Activated naive CD4-positive, alpha-beta T cell treated with anti-CD3 and anti-CD28 coated beads, Interleukin-2, amount 50 U/mL, for 16 hours (primary cell): Measurements from ENCODE around the gene ACAN.
A peak's percentile ranks its signal among the peaks of the same experiment; 100 is the strongest.
"Not testable (repeated sequence)": the region's sequence is repeated elsewhere in the genome, so short reads cannot be mapped to it uniquely, and the experiment has no call there.

ENCODE experiments used
- DNase-seq: peaks from one replicate; pipeline ENCODE4 v3.0.0-alpha.2; 2020

The ACAN gene

GRCh38 chr15:88904624-88905327, 101.5 kb downstream of the ACAN start:
- peak; percentile 91 for DNase-seq

GRCh38 chr15:88905576-88905975, 102.3 kb downstream of the ACAN start:
- no peak for DNase-seq

GRCh38 chr15:88906130-88906529, 102.9 kb downstream of the ACAN start:
- no peak for DNase-seq

GRCh38 chr15:88906551-88906950, 103.3 kb downstream of the ACAN start:
- no peak for DNase-seq

DNA sequence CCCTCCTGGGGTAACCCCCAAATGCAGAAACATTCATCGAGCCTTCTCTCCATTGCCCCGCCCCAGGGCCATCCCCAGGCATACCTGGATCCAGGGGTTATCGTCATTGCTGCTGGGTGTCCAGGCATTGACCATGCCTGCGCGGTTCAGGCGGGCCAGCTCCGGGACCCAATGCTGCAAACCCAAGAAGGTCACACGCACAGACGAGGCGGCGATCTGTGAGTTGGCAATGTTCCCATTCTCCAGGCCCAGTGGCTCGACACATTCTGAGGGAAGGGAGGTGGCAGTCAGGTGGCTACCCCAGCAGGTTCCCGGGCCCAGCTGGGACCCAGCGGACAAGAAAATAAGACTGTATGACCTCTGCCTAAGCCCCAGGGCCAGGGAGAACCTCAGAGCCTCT, 103.9 kb downstream of the ACAN start:
- no peak for DNase-seq

DNA sequence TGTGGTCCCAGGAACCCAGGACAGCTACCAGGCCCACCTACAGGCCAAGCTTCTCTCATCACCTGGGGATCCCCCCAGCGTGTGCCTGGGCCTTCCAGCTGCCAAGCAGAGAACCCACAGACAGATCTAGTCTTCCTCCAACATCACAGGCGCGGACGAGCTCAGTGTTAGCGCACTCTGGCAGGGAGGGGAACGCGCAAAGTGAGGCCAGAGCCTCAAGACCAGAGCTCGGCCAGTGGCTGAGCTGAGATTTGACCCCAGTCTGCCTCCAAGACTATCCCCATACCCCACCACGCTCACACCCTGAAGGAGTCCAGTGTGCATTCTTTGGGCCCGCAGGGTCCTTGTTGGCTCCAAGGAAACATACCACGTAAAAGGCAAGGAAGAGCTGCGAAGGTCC, 104.9 kb downstream of the ACAN start:
- DNase-seq, result no peak

DNA sequence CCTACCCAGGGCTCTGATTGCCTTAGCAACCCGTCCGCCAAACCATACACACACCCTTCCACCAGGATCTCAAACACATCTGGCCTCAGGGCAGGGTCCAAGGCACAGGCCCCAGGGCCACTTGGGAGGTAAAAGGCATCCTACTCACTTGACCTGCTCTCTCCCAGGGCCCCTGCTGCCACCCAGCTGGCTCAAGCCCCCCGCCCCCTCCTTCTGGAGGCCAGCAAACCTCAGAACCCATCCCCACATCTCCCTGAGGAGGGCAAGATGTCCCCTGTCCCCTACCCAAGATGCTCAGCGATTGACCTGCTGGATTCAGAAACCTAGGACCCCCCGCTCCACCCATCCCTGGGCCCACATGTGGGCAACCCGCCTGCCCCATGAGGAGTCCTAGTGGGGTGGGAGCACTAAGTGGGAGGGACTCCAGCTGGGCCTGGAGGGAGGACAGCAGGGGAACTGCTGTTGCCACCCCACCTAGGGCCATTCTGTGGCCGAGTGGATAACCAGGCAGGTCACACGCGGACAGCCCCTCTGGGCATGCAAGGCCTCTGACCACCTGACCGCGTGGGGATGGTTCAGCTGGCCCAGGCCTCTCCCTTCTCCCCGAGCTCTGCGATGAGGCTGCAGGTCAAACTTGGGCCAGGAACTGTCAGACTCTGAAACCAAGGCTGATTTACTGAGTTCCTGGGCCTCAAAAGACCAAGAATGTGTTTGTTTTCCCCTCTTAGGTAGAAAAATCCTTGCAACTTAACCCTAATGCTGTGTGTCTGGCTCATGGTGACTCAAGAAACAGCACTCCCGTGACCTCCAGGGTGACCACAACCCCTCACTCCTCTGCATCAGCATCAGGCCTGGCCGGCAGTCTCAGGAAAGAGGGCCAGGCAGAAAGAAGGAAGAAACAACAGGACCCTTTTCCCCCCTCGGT, 105.7 kb downstream of the ACAN start:
- DNase-seq, result no peak

DNA sequence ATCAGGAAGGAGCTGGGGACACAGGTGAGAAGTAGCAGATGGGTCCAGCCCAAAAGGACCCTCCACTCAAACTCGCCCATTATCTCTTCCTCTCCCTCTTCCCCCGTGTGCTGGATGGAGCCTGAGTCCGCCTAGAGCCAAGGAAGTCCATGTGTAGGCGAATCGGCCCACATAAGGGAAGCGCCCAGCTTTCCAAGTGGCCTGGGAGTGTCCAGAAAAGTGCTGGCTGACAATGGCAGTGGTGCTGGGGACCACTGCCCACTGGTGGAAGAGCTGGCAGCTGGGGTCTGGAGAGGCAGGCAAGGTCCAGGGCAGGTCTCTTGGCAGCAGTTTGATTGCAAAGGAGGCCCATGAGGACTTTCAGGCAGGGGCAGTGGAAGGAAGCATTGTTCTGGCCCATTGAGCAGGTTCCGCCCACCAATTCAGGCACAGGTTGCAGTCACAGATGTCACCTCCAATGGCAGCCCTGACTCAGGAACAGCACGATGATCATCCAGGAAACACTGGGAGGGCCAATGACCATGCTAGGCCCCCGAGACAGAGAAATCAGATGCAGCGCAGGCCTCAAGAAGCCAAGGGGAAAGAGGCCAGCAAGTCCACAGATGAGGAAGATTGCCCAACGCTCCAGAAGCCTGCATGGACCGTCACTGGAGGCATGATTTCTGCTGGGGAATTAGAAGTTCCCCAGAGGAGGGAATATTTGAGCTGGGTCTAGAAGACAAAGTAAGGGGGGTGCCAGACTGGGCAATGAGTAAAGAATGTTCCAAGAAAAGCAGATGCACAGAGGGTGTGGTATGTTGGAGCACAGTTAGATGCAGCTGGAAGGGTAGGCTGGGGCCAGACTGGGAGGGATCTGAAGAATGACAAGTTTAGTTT, 107.0 kb downstream of the ACAN start:
- DNase-seq, result no peak

DNA sequence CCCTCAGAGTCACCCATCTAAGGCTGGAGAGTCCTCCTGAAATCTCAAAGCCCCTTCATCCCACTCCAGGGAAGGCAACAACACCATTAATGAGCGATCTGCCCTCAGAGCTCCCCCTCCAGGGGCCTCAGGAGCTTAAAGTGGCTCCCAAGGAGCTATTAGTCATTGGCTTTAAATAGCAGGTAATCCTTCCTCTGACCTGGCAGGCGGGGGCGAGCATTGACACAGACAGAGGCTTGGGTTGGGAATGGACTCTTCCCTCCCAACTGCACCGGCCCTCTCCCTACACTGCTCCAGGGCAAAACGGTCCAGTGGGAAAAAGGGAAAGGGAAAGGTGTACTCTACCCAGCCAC, 108.5 kb downstream of the ACAN start:
- DNase-seq, result no peak

- no peak for DNase-seq
Observed at GRCh38 chr15:88912500-88912921, 109.3 kb downstream of the ACAN start.

- peak; percentile 77 for DNase-seq
Observed at GRCh38 chr15:88913017-88913849, 110.0 kb downstream of the ACAN start, which contains the start of gene MFGE8. TSS of gene MFGE8 (minus strand) at chr15:88913379. CDS start at chr15:88913319, 60 bp downstream.

- DNase-seq, result no peak
Observed at GRCh38 chr15:88913850-88914169, 110.6 kb downstream of the ACAN start.

DNA sequence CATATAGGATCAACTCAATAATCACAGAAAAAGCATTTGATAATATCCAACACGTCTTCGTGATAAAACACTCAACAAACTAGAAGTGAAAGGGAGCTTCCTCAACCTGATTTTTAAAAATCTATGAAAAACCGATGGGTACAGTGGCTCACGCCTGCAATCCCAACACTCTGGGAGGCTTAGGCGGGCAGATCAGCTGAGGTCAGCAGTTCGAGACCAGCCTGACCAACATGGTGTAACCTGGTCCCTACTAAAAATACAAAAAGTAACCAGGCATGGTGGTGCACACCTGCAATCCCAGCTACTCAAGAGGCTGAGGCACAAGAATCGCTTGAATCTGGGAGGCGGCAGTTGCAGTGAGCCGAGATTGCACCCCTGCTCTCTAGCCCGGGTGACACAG, 112.1 kb downstream of the ACAN start:
- no peak for DNase-seq

GRCh38 chr15:88917760-88918159, 114.5 kb downstream of the ACAN start:
- DNase-seq, result no peak

GRCh38 chr15:88918738-88919137, 115.5 kb downstream of the ACAN start:
- DNase-seq, result no peak

DNA sequence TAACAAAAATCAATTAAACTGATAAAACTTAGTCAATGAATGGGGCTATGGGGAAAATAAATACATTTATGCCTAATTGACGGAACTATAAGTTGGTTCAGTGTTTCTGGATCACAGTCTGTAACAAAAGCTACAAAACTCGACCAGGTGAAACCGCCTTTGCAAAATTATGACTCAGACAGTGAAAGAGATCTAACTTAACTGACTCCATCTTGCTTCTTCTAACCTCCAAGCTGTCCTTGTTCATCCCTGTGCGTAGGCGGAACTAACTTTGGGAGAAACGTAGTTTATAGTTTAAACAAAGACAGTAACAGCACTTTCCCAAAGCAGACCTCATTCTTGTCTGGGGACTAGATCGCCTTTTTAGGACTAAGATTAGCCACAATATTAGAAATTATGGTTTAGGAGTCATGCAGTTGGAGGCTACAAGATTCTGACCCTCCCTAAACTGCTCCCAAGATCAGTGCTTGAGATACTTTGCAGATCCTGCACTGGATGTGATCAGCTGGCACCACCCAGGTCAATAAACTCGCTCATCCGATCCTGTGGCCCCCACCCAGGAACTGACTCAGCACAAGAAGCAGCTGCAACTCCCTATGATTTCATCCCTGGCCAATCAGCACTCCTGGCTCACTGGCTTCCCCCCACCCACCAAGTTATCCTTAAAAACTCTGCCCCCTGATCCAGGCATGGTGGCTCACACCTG, 117.1 kb downstream of the ACAN start:
- no peak for DNase-seq

DNA sequence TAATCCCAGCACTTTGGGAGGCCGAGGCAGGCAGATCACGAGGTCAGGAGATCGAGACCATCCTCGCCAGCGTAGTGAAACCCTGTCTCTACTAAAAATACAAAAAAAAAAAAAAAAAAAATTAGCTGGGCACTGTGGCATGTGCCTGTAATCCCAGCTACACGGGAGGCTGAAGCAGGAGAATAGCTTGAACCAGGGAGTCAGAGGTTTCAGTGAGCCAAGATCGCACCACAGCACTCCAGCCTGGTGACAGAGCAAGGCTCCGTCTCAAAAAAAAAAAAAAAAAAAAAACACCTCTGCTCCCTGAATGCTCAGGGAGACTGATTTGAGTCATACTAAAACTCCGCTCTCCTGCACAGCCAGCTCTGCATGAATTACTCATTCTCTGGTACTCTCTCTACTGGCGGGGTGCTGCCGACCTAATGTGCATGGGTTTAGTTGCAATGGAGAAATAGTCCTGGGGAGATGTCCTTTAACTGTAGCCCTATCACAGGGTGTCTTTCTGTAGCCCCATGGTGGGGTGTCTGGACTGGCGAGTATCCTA, 117.7 kb downstream of the ACAN start:
- DNase-seq, result not testable (repeated sequence)
